Uterus (tissue), 2 donors: ENCODE data around the gene PHF14.

ENCODE experiments used
- POLR2A ChIP-seq, 2 donors: fragments of 450-650 bp; IDR thresholded peaks; one replicate each; pipeline ENCODE4 v1.6.1; 2016; ENCODE audit warnings: antibody characterized with exemption in 2 of 2, mild to moderate bottlenecking in 1 of 2, moderate library complexity in 1 of 2
- TF ChIP-seq, protein P1 (sequence below), 4 experiments: fragments of 200-600 bp in 2 of 4; fragments of 450-650 bp in 2 of 4; sonication (generic) in 2 of 4; IDR thresholded peaks; one replicate each; pipeline ENCODE4 v1.5.1; 2016 to 2019; ENCODE audit warnings: antibody characterized with exemption in 4 of 4, mild to moderate bottlenecking in 2 of 4, moderate library complexity in 1 of 4

DNA sequence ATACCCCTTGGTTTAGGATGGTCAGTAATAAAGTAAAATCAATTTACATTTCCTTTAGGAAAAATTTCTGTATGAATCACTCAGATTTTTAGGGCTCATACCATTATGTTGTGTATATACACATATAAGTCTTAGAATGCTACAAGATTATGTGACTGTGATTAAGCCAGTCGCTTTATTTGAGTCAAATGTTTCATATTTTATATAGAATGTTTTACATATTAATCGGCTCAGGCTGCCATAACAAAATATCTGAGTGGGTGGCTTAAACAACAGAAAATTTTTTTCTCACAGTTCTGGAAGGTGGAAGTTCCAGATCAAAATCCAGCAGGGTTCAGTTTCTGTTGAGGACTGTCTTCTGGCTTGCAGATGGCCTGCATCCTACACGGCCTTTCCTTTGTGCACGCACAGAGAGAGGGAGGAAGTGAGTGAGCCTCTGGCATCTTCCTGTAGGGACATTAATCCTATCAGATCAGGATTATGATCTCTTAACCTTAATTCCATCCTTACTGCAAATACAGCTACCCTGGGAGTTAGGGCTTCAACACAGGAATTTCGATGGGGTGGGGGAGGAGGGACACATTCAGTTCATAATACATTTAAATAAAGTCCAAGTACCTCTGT is 198.0 kb downstream of the PHF14 start:
- TF ChIP-seq, protein P1, sequence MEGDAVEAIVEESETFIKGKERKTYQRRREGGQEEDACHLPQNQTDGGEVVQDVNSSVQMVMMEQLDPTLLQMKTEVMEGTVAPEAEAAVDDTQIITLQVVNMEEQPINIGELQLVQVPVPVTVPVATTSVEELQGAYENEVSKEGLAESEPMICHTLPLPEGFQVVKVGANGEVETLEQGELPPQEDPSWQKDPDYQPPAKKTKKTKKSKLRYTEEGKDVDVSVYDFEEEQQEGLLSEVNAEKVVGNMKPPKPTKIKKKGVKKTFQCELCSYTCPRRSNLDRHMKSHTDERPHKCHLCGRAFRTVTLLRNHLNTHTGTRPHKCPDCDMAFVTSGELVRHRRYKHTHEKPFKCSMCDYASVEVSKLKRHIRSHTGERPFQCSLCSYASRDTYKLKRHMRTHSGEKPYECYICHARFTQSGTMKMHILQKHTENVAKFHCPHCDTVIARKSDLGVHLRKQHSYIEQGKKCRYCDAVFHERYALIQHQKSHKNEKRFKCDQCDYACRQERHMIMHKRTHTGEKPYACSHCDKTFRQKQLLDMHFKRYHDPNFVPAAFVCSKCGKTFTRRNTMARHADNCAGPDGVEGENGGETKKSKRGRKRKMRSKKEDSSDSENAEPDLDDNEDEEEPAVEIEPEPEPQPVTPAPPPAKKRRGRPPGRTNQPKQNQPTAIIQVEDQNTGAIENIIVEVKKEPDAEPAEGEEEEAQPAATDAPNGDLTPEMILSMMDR (IDR thresholded peaks at IDR 0.05) = no peak
- no peak for TF ChIP-seq POLR2A (IDR thresholded peaks at IDR 0.05)
